HepG2 (cell line): ENCODE results near the gene APPBP2. TPM values are rescaled to one million over a fixed set of nuclear protein-coding genes. Genes with fewer than 3 reads are reported as not detected.

Source experiments
- CEBPZ ChIP-seq: IDR thresholded peaks from 2 replicates; pipeline ENCODE4 v1.6.1; 2012; ENCODE audit warnings: low read length, improper control_type of control experiment
- ESRRA ChIP-seq: sonication (generic); formaldehyde crosslinking; IDR thresholded peaks from 2 replicates; pipeline ENCODE4 v1.5.1; 2020; ENCODE audit warnings: mild to moderate bottlenecking, low read depth, missing genetic modification reagents
- FOSL2 ChIP-seq: sonication (generic); formaldehyde crosslinking; IDR thresholded peaks from 2 replicates; pipeline ENCODE4 v1.4.0; 2020; ENCODE audit warnings: missing genetic modification reagents
- HIVEP1 ChIP-seq: sonication (generic); formaldehyde crosslinking; IDR thresholded peaks from 2 replicates; pipeline ENCODE4 v1.4.0; 2020; ENCODE audit warnings: mild to moderate bottlenecking, missing genetic modification reagents
- MAFF ChIP-seq: IDR thresholded peaks from 2 replicates; pipeline ENCODE4 v1.6.1; 2011; ENCODE audit warnings: low read depth, low read length, improper control_type of control experiment
- RARG ChIP-seq: sonication (generic); formaldehyde crosslinking; IDR thresholded peaks from 2 replicates; pipeline ENCODE4 v1.4.0; 2020; ENCODE audit warnings: low read depth, mild to moderate bottlenecking, missing genetic modification reagents
- RXRB ChIP-seq: IDR thresholded peaks from 2 replicates; pipeline ENCODE4 v1.6.1; 2016; ENCODE audit warnings: borderline replicate concordance, missing genetic modification reagents, missing compliant biosample characterization
- SOX13 ChIP-seq, 3 experiments: fragments of 450-650 bp in 1 of 3; sonication (generic) in 1 of 3; formaldehyde crosslinking in 1 of 3; IDR thresholded peaks in 2 of 3; conservative IDR thresholded peaks in 1 of 3; 2 replicates each; pipeline versions ENCODE4 v1.5.0 to v1.6.1; 2016 to 2020; ENCODE audit warnings: antibody characterized with exemption in 1 of 3, mild to moderate bottlenecking in 1 of 3, missing compliant biosample characterization in 1 of 3, missing genetic modification reagents in 1 of 3, moderate library complexity in 1 of 3
- SOX6 ChIP-seq, 2 experiments: fragments of 450-650 bp in 1 of 2; sonication (generic) in 1 of 2; formaldehyde crosslinking in 1 of 2; IDR thresholded peaks; 2 replicates each; pipeline versions ENCODE4 v1.4.0 to v1.6.1; 2017 to 2020; ENCODE audit warnings: antibody characterized with exemption in 1 of 2, mild to moderate bottlenecking in 1 of 2, missing genetic modification reagents in 1 of 2
- TOPORS ChIP-seq: sonication (generic); formaldehyde crosslinking; IDR thresholded peaks from 2 replicates; pipeline ENCODE4 v1.8.0; 2023; ENCODE audit warnings: mild to moderate bottlenecking, missing genetic modification reagents
- YY1 ChIP-seq: IDR thresholded peaks from 2 replicates; pipeline ENCODE4 v1.6.1; 2011; ENCODE audit warnings: low read length, low read depth, moderate library complexity, mild to moderate bottlenecking; ENCODE audit not compliant: insufficient read depth, insufficient replicate concordance
- ZFP41 ChIP-seq: sonication (generic); formaldehyde crosslinking; IDR thresholded peaks from 2 replicates; pipeline ENCODE4 v1.4.0; 2020; ENCODE audit warnings: mild to moderate bottlenecking, missing genetic modification reagents, borderline replicate concordance
- ZHX2 ChIP-seq, 2 experiments: sonication (generic) in 1 of 2; formaldehyde crosslinking in 1 of 2; IDR thresholded peaks; 2 replicates each; pipeline versions ENCODE4 v1.6.1 to v1.9.0; 2014 to 2022; ENCODE audit warnings: antibody characterized with exemption in 1 of 2, borderline replicate concordance in 1 of 2, inconsistent platforms in 1 of 2, low read depth in 1 of 2, missing genetic modification reagents in 1 of 2
- ZKSCAN8 ChIP-seq: IDR thresholded peaks from 2 replicates; pipeline ENCODE4 v1.6.1; 2016; ENCODE audit warnings: borderline replicate concordance, missing genetic modification reagents, missing compliant biosample characterization
- ZNF556 ChIP-seq: sonication (generic); formaldehyde crosslinking; IDR thresholded peaks from 2 replicates; pipeline ENCODE4 v1.4.0; 2020; ENCODE audit warnings: mild to moderate bottlenecking, missing genetic modification reagents, borderline replicate concordance
- ZNF607 ChIP-seq: sonication (generic); formaldehyde crosslinking; IDR thresholded peaks from 2 replicates; pipeline ENCODE4 v1.5.1; 2020; ENCODE audit warnings: missing genetic modification reagents, mild to moderate bottlenecking, borderline replicate concordance
- ZSCAN22 ChIP-seq: sonication (generic); formaldehyde crosslinking; IDR thresholded peaks from 2 replicates; pipeline ENCODE4 v1.4.0; 2020; ENCODE audit warnings: mild to moderate bottlenecking, missing genetic modification reagents
- polyA plus RNA-seq, 8 experiments: library from polyadenylated mRNA; depleted of rRNA in 3 of 8; stranded (reverse) in 7 of 8; unstranded in 1 of 8; fragments of >200 nt; fragmentation: Illumina TruSeq in 4 of 8; extraction: Trizol in 4 of 8; gene quantifications; 2 replicates each; pipeline versions ENCODE4 v1.2.1 to v1.2.3, GENCODE V29; 2011 to 2016; ENCODE audit warnings: low read depth in 4 of 8, missing spikeins in 1 of 8, mixed read lengths in 1 of 8; ENCODE audit not compliant: insufficient read depth in 1 of 8
- total RNA-seq, 5 experiments: library from RNA; depleted of rRNA; stranded (reverse); fragments of >200 nt; fragmentation: Illumina TruSeq; extraction: Trizol; gene quantifications; 2 replicates each; pipeline ENCODE4 v1.2.3, GENCODE V29; 2016; ENCODE audit warnings: low read depth in 1 of 5
- TF ChIP-seq, protein P1 (sequence below): IDR thresholded peaks from 2 replicates; pipeline ENCODE4 v1.6.1; 2016; ENCODE audit warnings: low read depth

APPBP2 gene
- total and polyA plus RNA-seq, 2 of the 13 experiments (the other 11 are each of a cell fraction or from before 2014, with no cell fraction given): 17.5 to 45.8 TPM

DNA sequence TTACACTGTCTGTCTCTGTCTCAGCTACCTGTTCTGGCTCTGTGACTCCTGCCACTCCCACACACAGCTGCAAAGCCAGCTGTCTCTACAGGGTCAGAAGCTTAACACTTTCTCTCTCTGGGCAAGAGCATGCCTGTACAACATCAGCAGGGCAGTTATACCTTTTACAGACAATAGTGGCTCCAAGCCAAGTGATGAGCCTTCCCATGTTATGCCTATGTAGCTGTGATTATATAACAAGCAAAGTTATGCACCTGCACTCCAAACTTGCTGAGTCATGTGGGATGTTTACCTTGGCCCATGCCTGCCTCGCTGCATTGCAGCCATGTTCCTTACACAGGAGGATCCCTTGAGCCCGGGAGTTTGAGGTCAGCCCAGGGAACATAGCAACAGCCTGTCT is 31.8 kb upstream of the APPBP2 start (continued):
- 0 out of 2 replicates have a peak, but pooled peaks have one; percentile 61 for TF ChIP-seq ZHX2 (IDR thresholded peaks at IDR 0.05; ENCODE audit: low read depth)
- TF ChIP-seq ZHX2 (CRISPR knock-in tag; IDR thresholded peaks at IDR 0.05; ENCODE audit: borderline replicate concordance): no peak
- no peak for TF ChIP-seq ZSCAN22 (CRISPR knock-in tag)
- TF ChIP-seq FOSL2 (CRISPR knock-in tag): peak; percentile 81
- TF ChIP-seq ZFP41 (CRISPR knock-in tag): no peak
- TF ChIP-seq CEBPZ: peak; percentile 58; the same call in 1 of the 2 replicates
- TF ChIP-seq ESRRA: no peak
- no peak for TF ChIP-seq RARG (CRISPR knock-in tag)
- no peak for TF ChIP-seq SOX6 (IDR thresholded peaks at IDR 0.05)
- TF ChIP-seq SOX6 (CRISPR knock-in tag; IDR thresholded peaks at IDR 0.05): no peak; the same call in 1 of the 2 replicates
- TF ChIP-seq HIVEP1 (CRISPR knock-in tag): no peak
- TF ChIP-seq ZKSCAN8 (CRISPR knock-in tag): no peak
- peak; percentile 10; the same call in 1 of the 2 replicates for TF ChIP-seq RXRB
- no peak for TF ChIP-seq ZNF607 (CRISPR knock-in tag)
- peak; percentile 63 for TF ChIP-seq YY1
- TF ChIP-seq, protein P1, sequence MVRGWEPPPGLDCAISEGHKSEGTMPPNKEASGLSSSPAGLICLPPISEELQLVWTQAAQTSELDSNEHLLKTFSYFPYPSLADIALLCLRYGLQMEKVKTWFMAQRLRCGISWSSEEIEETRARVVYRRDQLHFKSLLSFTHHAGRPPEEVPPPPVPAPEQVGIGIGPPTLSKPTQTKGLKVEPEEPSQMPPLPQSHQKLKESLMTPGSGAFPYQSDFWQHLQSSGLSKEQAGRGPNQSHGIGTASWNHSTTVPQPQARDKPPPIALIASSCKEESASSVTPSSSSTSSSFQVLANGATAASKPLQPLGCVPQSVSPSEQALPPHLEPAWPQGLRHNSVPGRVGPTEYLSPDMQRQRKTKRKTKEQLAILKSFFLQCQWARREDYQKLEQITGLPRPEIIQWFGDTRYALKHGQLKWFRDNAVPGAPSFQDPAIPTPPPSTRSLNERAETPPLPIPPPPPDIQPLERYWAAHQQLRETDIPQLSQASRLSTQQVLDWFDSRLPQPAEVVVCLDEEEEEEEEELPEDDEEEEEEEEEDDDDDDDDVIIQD (CRISPR knock-in tag): peak; percentile 21; the same call in 1 of the 2 replicates
- peak; percentile 89 for TF ChIP-seq TOPORS (CRISPR knock-in tag)
- TF ChIP-seq MAFF: peak; percentile 64
- no peak for TF ChIP-seq SOX13 (IDR thresholded peaks at IDR 0.05)
- TF ChIP-seq SOX13 (CRISPR knock-in tag; conservative IDR thresholded peaks at IDR 0.05 in 1 of 2, IDR thresholded peaks at IDR 0.05 in 1 of 2): peak in 1 of 2 experiments; percentile 56; a peak in 1 of 4 replicates
- no peak for TF ChIP-seq ZNF556 (CRISPR knock-in tag)
